Body of pancreas (tissue), 4 donors: ENCODE measurements around the gene NOL9.

ENCODE experiments used
- POLR2A ChIP-seq, 3 donors: fragments of 450-650 bp; IDR thresholded peaks; one replicate each; pipeline ENCODE4 v1.6.1; 2016; ENCODE audit warnings: antibody characterized with exemption in 3 of 3, mild to moderate bottlenecking in 2 of 3
- TF ChIP-seq, protein P1 (sequence below), 7 experiments: fragments of 450-650 bp in 4 of 7; fragments of 200-600 bp in 3 of 7; sonication (generic) in 3 of 7; IDR thresholded peaks; one replicate each; pipeline ENCODE4 v1.5.1; 2016 to 2019; ENCODE audit warnings: antibody characterized with exemption in 7 of 7

GRCh38 chr1:6487804-6488484 is 66.4 kb downstream of the NOL9 start:
- TF ChIP-seq, protein P1, sequence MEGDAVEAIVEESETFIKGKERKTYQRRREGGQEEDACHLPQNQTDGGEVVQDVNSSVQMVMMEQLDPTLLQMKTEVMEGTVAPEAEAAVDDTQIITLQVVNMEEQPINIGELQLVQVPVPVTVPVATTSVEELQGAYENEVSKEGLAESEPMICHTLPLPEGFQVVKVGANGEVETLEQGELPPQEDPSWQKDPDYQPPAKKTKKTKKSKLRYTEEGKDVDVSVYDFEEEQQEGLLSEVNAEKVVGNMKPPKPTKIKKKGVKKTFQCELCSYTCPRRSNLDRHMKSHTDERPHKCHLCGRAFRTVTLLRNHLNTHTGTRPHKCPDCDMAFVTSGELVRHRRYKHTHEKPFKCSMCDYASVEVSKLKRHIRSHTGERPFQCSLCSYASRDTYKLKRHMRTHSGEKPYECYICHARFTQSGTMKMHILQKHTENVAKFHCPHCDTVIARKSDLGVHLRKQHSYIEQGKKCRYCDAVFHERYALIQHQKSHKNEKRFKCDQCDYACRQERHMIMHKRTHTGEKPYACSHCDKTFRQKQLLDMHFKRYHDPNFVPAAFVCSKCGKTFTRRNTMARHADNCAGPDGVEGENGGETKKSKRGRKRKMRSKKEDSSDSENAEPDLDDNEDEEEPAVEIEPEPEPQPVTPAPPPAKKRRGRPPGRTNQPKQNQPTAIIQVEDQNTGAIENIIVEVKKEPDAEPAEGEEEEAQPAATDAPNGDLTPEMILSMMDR (IDR thresholded peaks at IDR 0.05): no peak
- no peak for TF ChIP-seq POLR2A (IDR thresholded peaks at IDR 0.05)
